Measurements from ENCODE around the gene XIAP.

- TF ChIP-seq POLR2AphosphoS5 (IDR thresholded peaks at IDR 0.05; ENCODE audit: low read depth, low read length) (no peak), SIN3A (IDR thresholded peaks at IDR 0.05; ENCODE audit: borderline replicate concordance, insufficient read depth, low read length) (no peak), REST (IDR thresholded peaks at IDR 0.05; ENCODE audit: insufficient read depth in 1 of 2, low read depth in 2 of 2, low read length in 2 of 2) (no peak)
These were observed 60.4 kb downstream of the XIAP start for GRCh38 chrX:123920105-123920785.
